GM21825 (cell line): ENCODE measurements around the gene HIBCH.
A peak's percentile ranks its signal among the peaks of the same experiment; 100 is the strongest.
"Not testable (repeated sequence)": the region's sequence is repeated elsewhere in the genome, so short reads cannot be mapped to it uniquely, and the experiment has no call there.

Experiments
- ATAC-seq: cut with Tn5 transposase; IDR thresholded peaks from one replicate; pipeline ENCODE4 v1.9.1; 2021; ENCODE audit warnings: mild to moderate bottlenecking, moderate library complexity; ENCODE audit not compliant: unreplicated experiment

HIBCH gene

GRCh38 chr2:190343536-190344275, 24.1 kb upstream of the HIBCH start, which contains the start of gene INPP1:
Gene INPP1, plus strand, starts transcription at chr2:190343589. Its CDS starts 16,514 bp downstream, at chr2:190360103.
- ATAC-seq, result peak; percentile 58

- no peak for ATAC-seq
Measured at GRCh38 chr2:190343089-190343535, 23.5 kb upstream of the HIBCH start.

- no peak for ATAC-seq
Measured at GRCh38 chr2:190342611-190343010, 23.0 kb upstream of the HIBCH start.

- ATAC-seq, result no peak
Measured at GRCh38 chr2:190340369-190340768, 20.7 kb upstream of the HIBCH start.

GRCh38 chr2:190339394-190339793, 19.8 kb upstream of the HIBCH start:
- ATAC-seq, result no peak

- no peak for ATAC-seq
Measured at GRCh38 chr2:190338453-190338852, 18.8 kb upstream of the HIBCH start.

- no peak for ATAC-seq
Measured at GRCh38 chr2:190336420-190336819, 16.8 kb upstream of the HIBCH start.

GRCh38 chr2:190335584-190335983, 16.0 kb upstream of the HIBCH start:
- not testable (repeated sequence) for ATAC-seq

GRCh38 chr2:190335225-190335559, 15.6 kb upstream of the HIBCH start:
- no peak for ATAC-seq

GRCh38 chr2:190334479-190335224, 15.0 kb upstream of the HIBCH start:
- ATAC-seq, result no peak

- no peak for ATAC-seq
Measured at GRCh38 chr2:190333928-190334327, 14.3 kb upstream of the HIBCH start.

- ATAC-seq, result no peak
Measured at GRCh38 chr2:190333395-190333794, 13.8 kb upstream of the HIBCH start.

GRCh38 chr2:190328573-190329147, 9.0 kb upstream of the HIBCH start:
- ATAC-seq, result no peak

GRCh38 chr2:190327867-190328572, 8.4 kb upstream of the HIBCH start:
- no peak for ATAC-seq

GRCh38 chr2:190325588-190325987, 6.0 kb upstream of the HIBCH start:
- ATAC-seq, result no peak

- no peak for ATAC-seq
Measured at GRCh38 chr2:190323406-190323805, 3.8 kb upstream of the HIBCH start.

GRCh38 chr2:190320696-190321095, 1.1 kb upstream of the HIBCH start:
- no peak for ATAC-seq

- peak; percentile 30 for ATAC-seq
Measured at GRCh38 chr2:190318931-190319554, 583 bp downstream of the HIBCH start.

- no peak for ATAC-seq
Measured at GRCh38 chr2:190318514-190318913, 1.1 kb downstream of the HIBCH start.

- ATAC-seq, result no peak
Measured at GRCh38 chr2:190315273-190315672, 4.4 kb downstream of the HIBCH start.

- no peak for ATAC-seq
Measured at GRCh38 chr2:190313880-190314279, 5.7 kb downstream of the HIBCH start.
